SK-N-SH treated with all-trans-retinoic acid at 6 μM for 48 hours (cell line): ENCODE measurements around the gene LRRC4C.

Experiments
- ATAC-seq: fragments of 200-7000 bp; cut with Tn5 transposase; 3 replicates; pipeline ENCODE4 v1.9.1; 2020; ENCODE audit warnings: mild to moderate bottlenecking, moderate library complexity
- ARNTL ChIP-seq: fragments of 450-650 bp; formaldehyde crosslinking; IDR thresholded peaks from 2 replicates; pipeline ENCODE4 v1.5.0; 2020; ENCODE audit warnings: low read depth, mild to moderate bottlenecking, moderate library complexity, borderline replicate concordance
- CSDC2 ChIP-seq: fragments of 250-450 bp; sonication (Bioruptor Pico); IDR thresholded peaks from 2 replicates; pipeline ENCODE4 v1.5.0; 2020; ENCODE audit warnings: mild to moderate bottlenecking, moderate library complexity
- ESRRG ChIP-seq: fragments of 250-450 bp; sonication (Bioruptor Pico); IDR thresholded peaks from 2 replicates; pipeline ENCODE4 v1.6.1; 2021; ENCODE audit warnings: mild to moderate bottlenecking
- GLIS3 ChIP-seq: fragments of 250-450 bp; sonication (Bioruptor Pico); IDR thresholded peaks from 2 replicates; pipeline ENCODE4 v1.5.0; 2020; ENCODE audit warnings: mild to moderate bottlenecking, moderate library complexity
- PATZ1 ChIP-seq: fragments of 250-450 bp; sonication (Bioruptor Pico); IDR thresholded peaks from 2 replicates; pipeline ENCODE4 v1.8.0; 2020; ENCODE audit warnings: mild to moderate bottlenecking, moderate library complexity, borderline replicate concordance
- PPARA ChIP-seq: fragments of 250-450 bp; sonication (Bioruptor Pico); IDR thresholded peaks from 2 replicates; pipeline ENCODE4 v1.5.0; 2020; ENCODE audit warnings: mild to moderate bottlenecking, borderline replicate concordance
- TCF4 ChIP-seq: fragments of 250-450 bp; sonication (Bioruptor Pico); IDR thresholded peaks from 2 replicates; pipeline ENCODE4 v1.8.0; 2021; ENCODE audit warnings: mild to moderate bottlenecking, moderate library complexity, borderline replicate concordance
- TOX ChIP-seq: fragments of 250-450 bp; sonication (Bioruptor Pico); IDR thresholded peaks from 2 replicates; pipeline ENCODE4 v1.8.0; 2021; ENCODE audit warnings: mild to moderate bottlenecking, moderate library complexity, borderline replicate concordance
- TSHZ2 ChIP-seq: fragments of 250-450 bp; sonication (Bioruptor Pico); IDR thresholded peaks from 2 replicates; pipeline ENCODE4 v1.5.0; 2020; ENCODE audit warnings: mild to moderate bottlenecking, moderate library complexity
- ZC3H10 ChIP-seq: fragments of 250-450 bp; sonication (Bioruptor Pico); IDR thresholded peaks from 2 replicates; pipeline ENCODE4 v1.5.1; 2021; ENCODE audit warnings: mild to moderate bottlenecking, moderate library complexity
- ZFP3 ChIP-seq: fragments of 250-450 bp; sonication (Bioruptor Pico); IDR thresholded peaks from 2 replicates; pipeline ENCODE4 v1.5.0; 2020; ENCODE audit warnings: mild to moderate bottlenecking, moderate library complexity
- ZNF565 ChIP-seq: fragments of 450-650 bp; formaldehyde crosslinking; conservative IDR thresholded peaks from 2 replicates; pipeline ENCODE4 v1.5.0; 2020; ENCODE audit warnings: low read depth, mild to moderate bottlenecking, moderate library complexity
- ZNF70 ChIP-seq: fragments of 450-650 bp; formaldehyde crosslinking; IDR thresholded peaks from 2 replicates; pipeline ENCODE4 v1.5.0; 2020; ENCODE audit warnings: mild to moderate bottlenecking, moderate library complexity
- ZNF8 ChIP-seq: fragments of 450-650 bp; formaldehyde crosslinking; IDR thresholded peaks from 2 replicates; pipeline ENCODE4 v1.5.0; 2020; ENCODE audit warnings: mild to moderate bottlenecking, moderate library complexity
- TF ChIP-seq, protein P1 (sequence below): fragments of 250-450 bp; sonication (Bioruptor Pico); IDR thresholded peaks from 2 replicates; pipeline ENCODE4 v1.8.0; 2021; ENCODE audit warnings: low read depth, mild to moderate bottlenecking, moderate library complexity, borderline replicate concordance
- TF ChIP-seq, protein P2 (sequence below): fragments of 250-450 bp; sonication (Bioruptor Pico); IDR thresholded peaks from 2 replicates; pipeline ENCODE4 v1.5.1; 2021; ENCODE audit warnings: mild to moderate bottlenecking, moderate library complexity
- TF ChIP-seq, protein P3 (sequence below): fragments of 250-450 bp; sonication (Bioruptor Pico); IDR thresholded peaks from 2 replicates; pipeline ENCODE4 v1.5.1; 2020; ENCODE audit warnings: low read depth, mild to moderate bottlenecking, moderate library complexity

The LRRC4C gene

GRCh38 chr11:41382927-41383326, 76.5 kb downstream of the LRRC4C start:
- TF ChIP-seq ESRRG (CRISPR knock-in tag) (no peak), CSDC2 (CRISPR knock-in tag) (no peak), ZNF8 (CRISPR knock-in tag) (no peak), TOX (no peak), ZNF565 (CRISPR knock-in tag) (no peak), ZNF70 (CRISPR knock-in tag) (no peak), TCF4 (CRISPR knock-in tag) (no peak), TSHZ2 (CRISPR knock-in tag) (no peak), GLIS3 (CRISPR knock-in tag) (no peak)
- TF ChIP-seq, protein P1, sequence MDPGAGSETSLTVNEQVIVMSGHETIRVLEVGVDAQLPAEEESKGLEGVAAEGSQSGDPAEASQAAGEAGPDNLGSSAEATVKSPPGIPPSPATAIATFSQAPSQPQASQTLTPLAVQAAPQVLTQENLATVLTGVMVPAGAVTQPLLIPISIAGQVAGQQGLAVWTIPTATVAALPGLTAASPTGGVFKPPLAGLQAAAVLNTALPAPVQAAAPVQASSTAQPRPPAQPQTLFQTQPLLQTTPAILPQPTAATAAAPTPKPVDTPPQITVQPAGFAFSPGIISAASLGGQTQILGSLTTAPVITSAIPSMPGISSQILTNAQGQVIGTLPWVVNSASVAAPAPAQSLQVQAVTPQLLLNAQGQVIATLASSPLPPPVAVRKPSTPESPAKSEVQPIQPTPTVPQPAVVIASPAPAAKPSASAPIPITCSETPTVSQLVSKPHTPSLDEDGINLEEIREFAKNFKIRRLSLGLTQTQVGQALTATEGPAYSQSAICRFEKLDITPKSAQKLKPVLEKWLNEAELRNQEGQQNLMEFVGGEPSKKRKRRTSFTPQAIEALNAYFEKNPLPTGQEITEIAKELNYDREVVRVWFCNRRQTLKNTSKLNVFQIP (CRISPR knock-in tag) = no peak
- TF ChIP-seq, protein P2, sequence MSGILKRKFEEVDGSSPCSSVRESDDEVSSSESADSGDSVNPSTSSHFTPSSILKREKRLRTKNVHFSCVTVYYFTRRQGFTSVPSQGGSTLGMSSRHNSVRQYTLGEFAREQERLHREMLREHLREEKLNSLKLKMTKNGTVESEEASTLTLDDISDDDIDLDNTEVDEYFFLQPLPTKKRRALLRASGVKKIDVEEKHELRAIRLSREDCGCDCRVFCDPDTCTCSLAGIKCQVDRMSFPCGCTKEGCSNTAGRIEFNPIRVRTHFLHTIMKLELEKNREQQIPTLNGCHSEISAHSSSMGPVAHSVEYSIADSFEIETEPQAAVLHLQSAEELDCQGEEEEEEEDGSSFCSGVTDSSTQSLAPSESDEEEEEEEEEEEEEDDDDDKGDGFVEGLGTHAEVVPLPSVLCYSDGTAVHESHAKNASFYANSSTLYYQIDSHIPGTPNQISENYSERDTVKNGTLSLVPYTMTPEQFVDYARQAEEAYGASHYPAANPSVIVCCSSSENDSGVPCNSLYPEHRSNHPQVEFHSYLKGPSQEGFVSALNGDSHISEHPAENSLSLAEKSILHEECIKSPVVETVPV = no peak
- no peak for ATAC-seq

DNA sequence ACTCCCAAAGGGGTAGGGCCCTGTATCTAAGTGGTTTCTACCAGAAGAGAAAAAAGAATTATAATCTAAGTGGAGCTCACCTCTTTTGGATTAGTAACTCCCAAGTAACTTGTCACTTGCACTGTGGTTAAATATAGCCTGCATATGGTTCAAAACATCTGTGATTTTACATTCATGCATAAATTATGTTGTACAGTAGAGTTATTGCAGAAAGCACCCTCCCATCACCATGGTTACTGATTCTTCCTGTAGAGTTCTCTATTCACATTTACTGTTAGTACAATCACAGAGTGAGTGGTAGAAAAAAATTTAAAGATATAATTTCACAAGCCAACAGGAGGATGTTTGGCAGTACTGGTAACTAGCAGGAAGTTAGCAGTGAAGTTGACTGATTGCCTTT, 80.4 kb downstream of the LRRC4C start:
- no peak for TF ChIP-seq PATZ1 (CRISPR knock-in tag)
- TF ChIP-seq ARNTL = no peak
- TF ChIP-seq TOX = no peak
- TF ChIP-seq ZNF70 (CRISPR knock-in tag) = no peak
- TF ChIP-seq, protein P3, sequence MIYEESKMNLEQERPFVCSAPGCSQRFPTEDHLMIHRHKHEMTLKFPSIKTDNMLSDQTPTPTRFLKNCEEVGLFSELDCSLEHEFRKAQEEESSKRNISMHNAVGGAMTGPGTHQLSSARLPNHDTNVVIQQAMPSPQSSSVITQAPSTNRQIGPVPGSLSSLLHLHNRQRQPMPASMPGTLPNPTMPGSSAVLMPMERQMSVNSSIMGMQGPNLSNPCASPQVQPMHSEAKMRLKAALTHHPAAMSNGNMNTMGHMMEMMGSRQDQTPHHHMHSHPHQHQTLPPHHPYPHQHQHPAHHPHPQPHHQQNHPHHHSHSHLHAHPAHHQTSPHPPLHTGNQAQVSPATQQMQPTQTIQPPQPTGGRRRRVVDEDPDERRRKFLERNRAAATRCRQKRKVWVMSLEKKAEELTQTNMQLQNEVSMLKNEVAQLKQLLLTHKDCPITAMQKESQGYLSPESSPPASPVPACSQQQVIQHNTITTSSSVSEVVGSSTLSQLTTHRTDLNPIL = no peak
- TF ChIP-seq ESRRG (CRISPR knock-in tag) = no peak
- no peak for TF ChIP-seq ZNF8 (CRISPR knock-in tag)
- TF ChIP-seq, protein P2 = no peak
- TF ChIP-seq PPARA = no peak
- TF ChIP-seq ZFP3 (CRISPR knock-in tag) = no peak
- no peak for TF ChIP-seq ZC3H10 (CRISPR knock-in tag)
- TF ChIP-seq, protein P1 (CRISPR knock-in tag) = no peak
- no peak for ATAC-seq
